Measurements from ENCODE around the gene SKA2. TPM values are rescaled to one million over a fixed set of nuclear protein-coding genes. Genes with fewer than 3 reads are reported as not detected.
A peak's percentile ranks its signal among the peaks of the same experiment; 100 is the strongest.

SKA2 gene
- polyA plus RNA-seq, 1 experiment = 9.7 TPM

- DNase-seq (ENCODE audit: low read depth) = no peak
- Histone ChIP-seq H3K36me3 (ENCODE audit: control insufficient read depth, insufficient read depth, low read length) (no peaks in the 10 kb centered on the region), H3K27me3 (ENCODE audit: control insufficient read depth, insufficient read depth, low read length) (no peaks in the 10 kb centered on the region), H3K4me3 (ENCODE audit: low read depth, low read length) (no peak overlapping the region)
- TF ChIP-seq CTCF (IDR thresholded peaks at IDR 0.05; ENCODE audit: insufficient read depth, low read depth, low read length) = no peak
- ChIA-PET CTCF (interaction anchor here (0.5 kb wide), 1 partner anchor 69 kb away, joined by 3 read pairs; no protein-coding TSS in a partner anchor), POLR2A (no interaction called here)
Measured at GRCh38 chr17:59161477-59161876, 6.5 kb upstream of the SKA2 start.

- H3K36me3 ChIP-seq (ENCODE audit: control insufficient read depth, insufficient read depth, low read length) = no peaks in the 10 kb centered on the region
- no peak for DNase-seq (ENCODE audit: low read depth)
- no peak overlapping the region for H3K4me3 ChIP-seq (ENCODE audit: low read depth, low read length)
- CTCF ChIA-PET = no interaction called here
- no peaks in the 10 kb centered on the region for H3K27me3 ChIP-seq (ENCODE audit: control insufficient read depth, insufficient read depth, low read length)
- POLR2A ChIA-PET = no interaction called here
- TF ChIP-seq CTCF (IDR thresholded peaks at IDR 0.05; ENCODE audit: insufficient read depth, low read depth, low read length) = no peak
Measured at GRCh38 chr17:59160157-59161025, 5.4 kb upstream of the SKA2 start.

- CTCF ChIA-PET = no interaction called here
Measured at GRCh38 chr17:59155439-59156177, 622 bp upstream of the SKA2 start, which contains the start of gene PRR11. Gene PRR11, plus strand, starts transcription at chr17:59155746. Its CDS starts 14,007 bp downstream, at chr17:59169753.

GRCh38 chr17:59154292-59154720 is 680 bp downstream of the SKA2 start:
- CTCF ChIA-PET = interaction anchor here (1.2 kb wide), 1 partner anchor 9 kb away, joined by 3 read pairs; no protein-coding TSS in a partner anchor
- no peak for TF ChIP-seq CTCF (IDR thresholded peaks at IDR 0.05; ENCODE audit: insufficient read depth, low read depth, low read length)

More at GRCh38 chr17:59155439-59156177, 622 bp upstream of the SKA2 start, which contains the start of gene PRR11:
- H3K27me3 ChIP-seq (ENCODE audit: control insufficient read depth, insufficient read depth, low read length) = no peaks in the 10 kb centered on the region
- TF ChIP-seq CTCF (IDR thresholded peaks at IDR 0.05; ENCODE audit: insufficient read depth, low read depth, low read length) = no peak
- peak within 1 kb of the TSS; percentile 60 for H3K4me3 ChIP-seq (ENCODE audit: low read depth, low read length)
- POLR2A ChIA-PET = interaction anchor here (0.5 to 1.2 kb wide), 5 partner anchors 9 to 737 kb away, joined by 3 to 4 read pairs (median 4); no protein-coding TSS in a partner anchor
- H3K36me3 ChIP-seq (ENCODE audit: control insufficient read depth, insufficient read depth, low read length) = no peaks in the 10 kb centered on the region
- DNase-seq (ENCODE audit: low read depth) = peak; percentile 100

GRCh38 chr17:59152925-59153324 is 2.1 kb downstream of the SKA2 start:
- TF ChIP-seq CTCF (IDR thresholded peaks at IDR 0.05; ENCODE audit: insufficient read depth, low read depth, low read length) = no peak
- H3K4me3 ChIP-seq (ENCODE audit: low read depth, low read length) = peak overlapping the region; percentile 60; the same call in 1 of the 2 replicates
- no peaks in the 10 kb centered on the region for H3K36me3 ChIP-seq (ENCODE audit: control insufficient read depth, insufficient read depth, low read length)
- CTCF ChIA-PET = no interaction called here
- no peak for DNase-seq (ENCODE audit: low read depth)
- H3K27me3 ChIP-seq (ENCODE audit: control insufficient read depth, insufficient read depth, low read length) = no peaks in the 10 kb centered on the region
- POLR2A ChIA-PET = no interaction called here

More at GRCh38 chr17:59154292-59154720, 680 bp downstream of the SKA2 start:
- no peaks in the 10 kb centered on the region for H3K27me3 ChIP-seq (ENCODE audit: control insufficient read depth, insufficient read depth, low read length)
- DNase-seq (ENCODE audit: low read depth) = no peak
- H3K36me3 ChIP-seq (ENCODE audit: control insufficient read depth, insufficient read depth, low read length) = no peaks in the 10 kb centered on the region
- peak overlapping the region; percentile 60 for H3K4me3 ChIP-seq (ENCODE audit: low read depth, low read length)
- POLR2A ChIA-PET = no interaction called here
